NCI-H2227 (cell line): Measurements from ENCODE around the gene CTPS1.

Source experiments
- DNase-seq: peaks from one replicate; lab custom pipeline; 2025; ENCODE audit not compliant: unreplicated experiment; lab: John Stamatoyannopoulos, UW

CTPS1 gene

GRCh38 chr1:40988280-40988679 lies 8.8 kb downstream of the CTPS1 start:
- DNase-seq, result no peak

GRCh38 chr1:40989066-40989465 lies 9.6 kb downstream of the CTPS1 start:
- no peak for DNase-seq

GRCh38 chr1:40997096-40997495 lies 17.6 kb downstream of the CTPS1 start:
- DNase-seq, result no peak

GRCh38 chr1:40998668-40999067 lies 19.2 kb downstream of the CTPS1 start:
- no peak for DNase-seq

GRCh38 chr1:41003127-41003639 lies 23.7 kb downstream of the CTPS1 start:
- no peak for DNase-seq

- DNase-seq, result peak; percentile 39
Measured at GRCh38 chr1:41003640-41004220, 24.2 kb downstream of the CTPS1 start.

- no peak for DNase-seq
Measured at GRCh38 chr1:41005876-41006275, 26.4 kb downstream of the CTPS1 start.

- DNase-seq, result no peak
Measured at GRCh38 chr1:41006942-41007865, 27.7 kb downstream of the CTPS1 start.

GRCh38 chr1:41009466-41009865 lies 30.0 kb downstream of the CTPS1 start:
- DNase-seq, result no peak

GRCh38 chr1:41010345-41010744 lies 30.8 kb downstream of the CTPS1 start:
- no peak for DNase-seq

- no peak for DNase-seq
Measured at GRCh38 chr1:41013024-41013423, 33.5 kb downstream of the CTPS1 start.

- DNase-seq, result no peak
Measured at GRCh38 chr1:41013796-41014195, 34.3 kb downstream of the CTPS1 start.

GRCh38 chr1:41014871-41015270 lies 35.4 kb downstream of the CTPS1 start:
- no peak for DNase-seq

- no peak for DNase-seq
Measured at GRCh38 chr1:41015281-41015896, 35.9 kb downstream of the CTPS1 start.

- DNase-seq, result no peak
Measured at GRCh38 chr1:41015897-41016470, 36.5 kb downstream of the CTPS1 start.

GRCh38 chr1:41017141-41018017 lies 37.9 kb downstream of the CTPS1 start:
- no peak for DNase-seq

- DNase-seq, result no peak
Measured at GRCh38 chr1:41018018-41018410, 38.5 kb downstream of the CTPS1 start.

- no peak for DNase-seq
Measured at GRCh38 chr1:41019353-41019745, 39.9 kb downstream of the CTPS1 start.

- DNase-seq, result no peak
Measured at GRCh38 chr1:41020109-41020576, 40.6 kb downstream of the CTPS1 start.

GRCh38 chr1:41020654-41021053 lies 41.2 kb downstream of the CTPS1 start:
- DNase-seq, result no peak
